SK-N-SH treated with all-trans-retinoic acid at 6 μM for 48 hours (cell line): ENCODE measurements around the gene SLC39A2.

ENCODE experiments used
- ATAC-seq: fragments of 200-7000 bp; cut with Tn5 transposase; 3 replicates; pipeline ENCODE4 v1.9.1; 2020; ENCODE audit warnings: mild to moderate bottlenecking, moderate library complexity
- ARNTL ChIP-seq: fragments of 450-650 bp; formaldehyde crosslinking; IDR thresholded peaks from 2 replicates; pipeline ENCODE4 v1.5.0; 2020; ENCODE audit warnings: low read depth, mild to moderate bottlenecking, moderate library complexity, borderline replicate concordance
- CSDC2 ChIP-seq: fragments of 250-450 bp; sonication (Bioruptor Pico); IDR thresholded peaks from 2 replicates; pipeline ENCODE4 v1.5.0; 2020; ENCODE audit warnings: mild to moderate bottlenecking, moderate library complexity
- ESRRG ChIP-seq: fragments of 250-450 bp; sonication (Bioruptor Pico); IDR thresholded peaks from 2 replicates; pipeline ENCODE4 v1.6.1; 2021; ENCODE audit warnings: mild to moderate bottlenecking
- ISL1 ChIP-seq: fragments of 250-450 bp; sonication (Bioruptor Pico); IDR thresholded peaks from 2 replicates; pipeline ENCODE4 v2.1.2; 2022; ENCODE audit warnings: mild to moderate bottlenecking, moderate library complexity
- PATZ1 ChIP-seq: fragments of 250-450 bp; sonication (Bioruptor Pico); IDR thresholded peaks from 2 replicates; pipeline ENCODE4 v1.8.0; 2020; ENCODE audit warnings: mild to moderate bottlenecking, moderate library complexity, borderline replicate concordance
- POU6F1 ChIP-seq: fragments of 250-450 bp; sonication (Bioruptor Pico); IDR thresholded peaks from 2 replicates; pipeline ENCODE4 v1.8.0; 2021; ENCODE audit warnings: low read depth, mild to moderate bottlenecking, moderate library complexity, borderline replicate concordance
- PPARA ChIP-seq: fragments of 250-450 bp; sonication (Bioruptor Pico); IDR thresholded peaks from 2 replicates; pipeline ENCODE4 v1.5.0; 2020; ENCODE audit warnings: mild to moderate bottlenecking, borderline replicate concordance
- RARB ChIP-seq: fragments of 250-450 bp; sonication (Bioruptor Pico); IDR thresholded peaks from 2 replicates; pipeline ENCODE4 v1.8.0; 2021; ENCODE audit warnings: mild to moderate bottlenecking, moderate library complexity
- SNAI2 ChIP-seq: fragments of 250-450 bp; sonication (Bioruptor Pico); IDR thresholded peaks from 2 replicates; pipeline ENCODE4 v1.5.0; 2020; ENCODE audit warnings: mild to moderate bottlenecking, moderate library complexity
- TCF4 ChIP-seq: fragments of 250-450 bp; sonication (Bioruptor Pico); IDR thresholded peaks from 2 replicates; pipeline ENCODE4 v1.8.0; 2021; ENCODE audit warnings: mild to moderate bottlenecking, moderate library complexity, borderline replicate concordance
- TOX ChIP-seq: fragments of 250-450 bp; sonication (Bioruptor Pico); IDR thresholded peaks from 2 replicates; pipeline ENCODE4 v1.8.0; 2021; ENCODE audit warnings: mild to moderate bottlenecking, moderate library complexity, borderline replicate concordance
- ZFP3 ChIP-seq: fragments of 250-450 bp; sonication (Bioruptor Pico); IDR thresholded peaks from 2 replicates; pipeline ENCODE4 v1.5.0; 2020; ENCODE audit warnings: mild to moderate bottlenecking, moderate library complexity
- ZFP30 ChIP-seq: fragments of 450-650 bp; formaldehyde crosslinking; IDR thresholded peaks from 2 replicates; pipeline ENCODE4 v1.5.0; 2022; ENCODE audit warnings: mild to moderate bottlenecking, moderate library complexity
- ZNF565 ChIP-seq: fragments of 450-650 bp; formaldehyde crosslinking; conservative IDR thresholded peaks from 2 replicates; pipeline ENCODE4 v1.5.0; 2020; ENCODE audit warnings: low read depth, mild to moderate bottlenecking, moderate library complexity
- ZNF70 ChIP-seq: fragments of 450-650 bp; formaldehyde crosslinking; IDR thresholded peaks from 2 replicates; pipeline ENCODE4 v1.5.0; 2020; ENCODE audit warnings: mild to moderate bottlenecking, moderate library complexity
- ZNF8 ChIP-seq: fragments of 450-650 bp; formaldehyde crosslinking; IDR thresholded peaks from 2 replicates; pipeline ENCODE4 v1.5.0; 2020; ENCODE audit warnings: mild to moderate bottlenecking, moderate library complexity
- TF ChIP-seq, protein P1 (sequence below): fragments of 250-450 bp; sonication (Bioruptor Pico); IDR thresholded peaks from 2 replicates; pipeline ENCODE4 v1.5.0; 2020; ENCODE audit warnings: mild to moderate bottlenecking, moderate library complexity
- TF ChIP-seq, protein P2 (sequence below): fragments of 250-450 bp; sonication (Bioruptor Pico); IDR thresholded peaks from 2 replicates; pipeline ENCODE4 v1.5.1; 2020; ENCODE audit warnings: low read depth, mild to moderate bottlenecking, moderate library complexity
- TF ChIP-seq, protein P3 (sequence below): fragments of 250-450 bp; sonication (Bioruptor Pico); IDR thresholded peaks from 2 replicates; pipeline ENCODE4 v1.5.1; 2021; ENCODE audit warnings: mild to moderate bottlenecking, moderate library complexity

SLC39A2 gene

DNA sequence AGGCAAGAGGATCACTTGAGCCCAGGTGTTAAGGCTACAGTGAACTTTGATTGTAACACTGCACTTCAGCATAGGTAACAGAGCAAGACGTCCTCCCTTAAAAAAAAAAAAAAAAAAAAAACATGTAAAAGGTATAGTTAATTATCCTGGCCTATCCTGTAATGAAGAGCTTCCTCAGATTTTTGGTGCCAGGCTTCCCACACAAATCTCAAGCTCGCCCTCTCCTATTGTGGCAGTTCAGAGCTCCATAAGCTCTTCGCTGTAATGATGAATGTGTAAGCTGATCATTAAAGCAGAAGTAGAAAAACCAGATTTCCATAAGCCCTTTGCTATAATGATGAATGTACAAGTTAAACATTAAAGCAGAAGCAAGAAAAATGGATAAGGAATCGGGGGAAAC, 2.0 kb upstream of the SLC39A2 start:
- ATAC-seq: no peak
- no peak for TF ChIP-seq SNAI2 (CRISPR knock-in tag)
- no peak for TF ChIP-seq RARB (CRISPR knock-in tag)
- TF ChIP-seq ESRRG (CRISPR knock-in tag): no peak
- TF ChIP-seq ISL1 (CRISPR knock-in tag): no peak
- TF ChIP-seq ARNTL: no peak
- TF ChIP-seq ZFP30: no peak
- no peak for TF ChIP-seq PPARA (CRISPR knock-in tag)
- no peak for TF ChIP-seq TOX (CRISPR knock-in tag)
- TF ChIP-seq, all 23 proteins: peak for 0

- TF ChIP-seq CSDC2 (CRISPR knock-in tag): no peak
- ATAC-seq: no peak
Measured at GRCh38 chr14:20997564-20997963, 1.5 kb upstream of the SLC39A2 start.

DNA sequence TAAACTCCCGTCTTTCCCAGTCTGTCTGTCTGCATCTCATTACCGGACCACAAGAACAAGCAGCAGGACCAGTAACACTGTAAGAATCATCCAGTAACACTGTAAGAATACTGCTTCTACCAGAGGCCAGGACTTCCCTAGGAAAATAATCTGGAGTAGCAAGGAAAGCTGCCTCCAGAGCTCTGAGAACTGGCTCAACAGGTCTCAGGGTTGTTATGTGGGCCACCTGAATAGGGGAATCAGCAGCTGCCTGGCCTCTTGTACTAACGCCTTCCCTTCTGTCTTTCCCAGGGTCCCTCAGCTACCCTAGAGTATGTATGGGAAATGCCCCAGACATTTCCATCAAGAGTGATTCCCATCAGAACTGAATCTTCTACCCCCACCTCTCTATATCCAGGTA, 954 bp upstream of the SLC39A2 start:
- no peak for TF ChIP-seq ZNF565 (CRISPR knock-in tag)
- TF ChIP-seq ARNTL: no peak
- no peak for TF ChIP-seq ZNF8 (CRISPR knock-in tag)
- TF ChIP-seq, protein P1, sequence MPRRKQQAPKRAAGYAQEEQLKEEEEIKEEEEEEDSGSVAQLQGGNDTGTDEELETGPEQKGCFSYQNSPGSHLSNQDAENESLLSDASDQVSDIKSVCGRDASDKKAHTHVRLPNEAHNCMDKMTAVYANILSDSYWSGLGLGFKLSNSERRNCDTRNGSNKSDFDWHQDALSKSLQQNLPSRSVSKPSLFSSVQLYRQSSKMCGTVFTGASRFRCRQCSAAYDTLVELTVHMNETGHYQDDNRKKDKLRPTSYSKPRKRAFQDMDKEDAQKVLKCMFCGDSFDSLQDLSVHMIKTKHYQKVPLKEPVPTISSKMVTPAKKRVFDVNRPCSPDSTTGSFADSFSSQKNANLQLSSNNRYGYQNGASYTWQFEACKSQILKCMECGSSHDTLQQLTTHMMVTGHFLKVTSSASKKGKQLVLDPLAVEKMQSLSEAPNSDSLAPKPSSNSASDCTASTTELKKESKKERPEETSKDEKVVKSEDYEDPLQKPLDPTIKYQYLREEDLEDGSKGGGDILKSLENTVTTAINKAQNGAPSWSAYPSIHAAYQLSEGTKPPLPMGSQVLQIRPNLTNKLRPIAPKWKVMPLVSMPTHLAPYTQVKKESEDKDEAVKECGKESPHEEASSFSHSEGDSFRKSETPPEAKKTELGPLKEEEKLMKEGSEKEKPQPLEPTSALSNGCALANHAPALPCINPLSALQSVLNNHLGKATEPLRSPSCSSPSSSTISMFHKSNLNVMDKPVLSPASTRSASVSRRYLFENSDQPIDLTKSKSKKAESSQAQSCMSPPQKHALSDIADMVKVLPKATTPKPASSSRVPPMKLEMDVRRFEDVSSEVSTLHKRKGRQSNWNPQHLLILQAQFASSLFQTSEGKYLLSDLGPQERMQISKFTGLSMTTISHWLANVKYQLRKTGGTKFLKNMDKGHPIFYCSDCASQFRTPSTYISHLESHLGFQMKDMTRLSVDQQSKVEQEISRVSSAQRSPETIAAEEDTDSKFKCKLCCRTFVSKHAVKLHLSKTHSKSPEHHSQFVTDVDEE: no peak
- TF ChIP-seq, all 23 proteins: peak for 0
- ATAC-seq: no peak; the same call in 2 of the 3 replicates

DNA sequence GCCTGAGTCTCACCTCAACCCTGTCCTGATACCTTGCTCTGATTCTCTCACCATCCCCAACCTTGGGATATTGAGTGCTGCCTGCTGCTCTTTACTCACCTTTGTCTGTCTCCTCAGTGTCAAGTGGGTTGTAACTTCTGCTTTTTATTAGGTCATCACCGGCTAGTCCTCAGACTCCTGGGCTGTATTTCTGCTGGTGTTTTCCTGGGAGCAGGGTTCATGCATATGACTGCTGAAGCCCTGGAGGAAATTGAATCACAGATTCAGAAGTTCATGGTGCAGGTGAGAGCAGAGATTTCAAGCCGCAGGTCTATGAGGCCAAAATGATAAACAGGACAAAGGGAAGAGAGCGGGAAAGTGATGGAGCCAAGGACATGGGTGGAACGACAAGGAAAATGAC, 498 bp downstream of the SLC39A2 start:
- ATAC-seq: no peak; the same call in 2 of the 3 replicates
- TF ChIP-seq, protein P2, sequence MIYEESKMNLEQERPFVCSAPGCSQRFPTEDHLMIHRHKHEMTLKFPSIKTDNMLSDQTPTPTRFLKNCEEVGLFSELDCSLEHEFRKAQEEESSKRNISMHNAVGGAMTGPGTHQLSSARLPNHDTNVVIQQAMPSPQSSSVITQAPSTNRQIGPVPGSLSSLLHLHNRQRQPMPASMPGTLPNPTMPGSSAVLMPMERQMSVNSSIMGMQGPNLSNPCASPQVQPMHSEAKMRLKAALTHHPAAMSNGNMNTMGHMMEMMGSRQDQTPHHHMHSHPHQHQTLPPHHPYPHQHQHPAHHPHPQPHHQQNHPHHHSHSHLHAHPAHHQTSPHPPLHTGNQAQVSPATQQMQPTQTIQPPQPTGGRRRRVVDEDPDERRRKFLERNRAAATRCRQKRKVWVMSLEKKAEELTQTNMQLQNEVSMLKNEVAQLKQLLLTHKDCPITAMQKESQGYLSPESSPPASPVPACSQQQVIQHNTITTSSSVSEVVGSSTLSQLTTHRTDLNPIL (CRISPR knock-in tag): no peak
- TF ChIP-seq ARNTL (no peak), POU6F1 (CRISPR knock-in tag) (no peak), ISL1 (CRISPR knock-in tag) (no peak), TCF4 (CRISPR knock-in tag) (no peak), ESRRG (CRISPR knock-in tag) (no peak), ZNF565 (CRISPR knock-in tag) (no peak), SNAI2 (CRISPR knock-in tag) (no peak), PPARA (CRISPR knock-in tag) (no peak), ZNF8 (CRISPR knock-in tag) (no peak), TOX (CRISPR knock-in tag) (no peak), ZFP30 (no peak), PATZ1 (CRISPR knock-in tag) (no peak), RARB (CRISPR knock-in tag) (no peak)
- TF ChIP-seq, protein P3, sequence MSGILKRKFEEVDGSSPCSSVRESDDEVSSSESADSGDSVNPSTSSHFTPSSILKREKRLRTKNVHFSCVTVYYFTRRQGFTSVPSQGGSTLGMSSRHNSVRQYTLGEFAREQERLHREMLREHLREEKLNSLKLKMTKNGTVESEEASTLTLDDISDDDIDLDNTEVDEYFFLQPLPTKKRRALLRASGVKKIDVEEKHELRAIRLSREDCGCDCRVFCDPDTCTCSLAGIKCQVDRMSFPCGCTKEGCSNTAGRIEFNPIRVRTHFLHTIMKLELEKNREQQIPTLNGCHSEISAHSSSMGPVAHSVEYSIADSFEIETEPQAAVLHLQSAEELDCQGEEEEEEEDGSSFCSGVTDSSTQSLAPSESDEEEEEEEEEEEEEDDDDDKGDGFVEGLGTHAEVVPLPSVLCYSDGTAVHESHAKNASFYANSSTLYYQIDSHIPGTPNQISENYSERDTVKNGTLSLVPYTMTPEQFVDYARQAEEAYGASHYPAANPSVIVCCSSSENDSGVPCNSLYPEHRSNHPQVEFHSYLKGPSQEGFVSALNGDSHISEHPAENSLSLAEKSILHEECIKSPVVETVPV: no peak

- no peak for ATAC-seq
- TF ChIP-seq CSDC2 (CRISPR knock-in tag) (no peak), ZNF70 (CRISPR knock-in tag) (no peak), ZNF565 (CRISPR knock-in tag) (no peak), TCF4 (CRISPR knock-in tag) (no peak), TOX (CRISPR knock-in tag) (no peak), ZFP3 (no peak), PPARA (CRISPR knock-in tag) (no peak), SNAI2 (CRISPR knock-in tag) (no peak), ZNF8 (CRISPR knock-in tag) (no peak)
- TF ChIP-seq, protein P3: no peak
- TF ChIP-seq, protein P2 (CRISPR knock-in tag): no peak
Measured at GRCh38 chr14:21001218-21001617, 2.1 kb downstream of the SLC39A2 start.
